ENCODE data around the gene MPP3. TPM values are rescaled to one million over a fixed set of nuclear protein-coding genes. Genes with fewer than 3 reads are reported as not detected.

The MPP3 gene
- total RNA-seq, 1 experiment from 2014 or later, result 19.5 TPM

- H4K20me1 ChIP-seq (ENCODE audit: insufficient read depth), result no peaks in the 10 kb centered on the region
- H3K4me2 ChIP-seq (ENCODE audit: low read length), result peak overlapping the region; percentile 84
- intact Hi-C loops (cut with micrococcal nuclease), result loop anchor here (2.0 kb wide), 1 partner anchor 53 kb away; the partner anchor contains the start of gene MPP3
- H3K9me3 ChIP-seq (ENCODE audit: control insufficient read depth in 1 of 2, insufficient read depth in 1 of 2, low read depth in 1 of 2, low read length in 2 of 2), result no peaks in the 10 kb centered on the region
- peak; percentile 34 for DNase-seq (ENCODE audit: low read depth, low spot score)
- no peaks in the 10 kb centered on the region for H3K27me3 ChIP-seq (ENCODE audit: insufficient read depth, low read length)
- BruUV-seq (replicated peaks), result TSS peak; percentile 81
- no peaks in the 10 kb centered on the region for H3K9me2 ChIP-seq (ENCODE audit: insufficient read depth)
- peak overlapping the region; percentile 97 for H3K9ac ChIP-seq (ENCODE audit: low read length)
- ChIA-PET RAD21 (ENCODE audit: low non-redundant PET in 1 of 2, low total read pairs in 2 of 2, uncharacterized antibody in 2 of 2, unreplicated experiment in 2 of 2) (no interaction called here), POLR2A (interaction anchor here (1.5 kb wide), 1 partner anchor 79 kb away, joined by 3 read pairs; no protein-coding TSS in a partner anchor), CTCF (interaction anchor here (1.6 to 2.4 kb wide), 2 partner anchors 13 to 67 kb away, joined by 6 to 12 read pairs; no protein-coding TSS in a partner anchor)
- peak; percentile 3; the same call in 1 of the 2 replicates for TF ChIP-seq SP1 (IDR thresholded peaks at IDR 0.05; ENCODE audit: low read depth)
- TF ChIP-seq YY1 (IDR thresholded peaks at IDR 0.05; ENCODE audit: extremely low read depth, insufficient replicate concordance, low read depth, low read length), result no peak
- TF ChIP-seq MAX (IDR thresholded peaks at IDR 0.05), result peak; percentile 33; the same call in 1 of the 2 replicates
- TF ChIP-seq SIN3A (IDR thresholded peaks at IDR 0.05; ENCODE audit: low read depth), result peak; percentile 59; the same call in 1 of the 2 replicates
- no peak for TF ChIP-seq EZH2phosphoT487 (IDR thresholded peaks at IDR 0.05; ENCODE audit: borderline replicate concordance)
- no peak for TF ChIP-seq EGR1 (IDR thresholded peaks at IDR 0.05; ENCODE audit: low read depth)
- peak; percentile 78 for TF ChIP-seq TCF7L2 (IDR thresholded peaks at IDR 0.05; ENCODE audit: borderline replicate concordance, extremely low read depth, insufficient read depth, insufficient read length)
- peaks cover 30% of the 10 kb centered on the region for H3K79me2 ChIP-seq (ENCODE audit: insufficient read depth, low read length)
- H3K27ac ChIP-seq (ENCODE audit: low read depth, low read length), result peak overlapping the region; percentile 87
- peak overlapping the region; percentile 78 to 81 for H3K4me3 ChIP-seq (replicated peaks in 1 of 2; ENCODE audit: low read depth in 1 of 2, low read length in 2 of 2)
- peaks cover 3 to 12% of the 10 kb centered on the region in 2 experiments; a peak in 3 of 4 replicates for H3K36me3 ChIP-seq (ENCODE audit: control insufficient read depth in 1 of 2, insufficient read depth in 2 of 2, low read length in 2 of 2)
- ATAC-seq, result peak; percentile 57
- peaks cover 7 to 13% of the 10 kb centered on the region in 2 experiments; a peak in 3 of 4 replicates for H3K4me1 ChIP-seq (ENCODE audit: control insufficient read depth in 1 of 2, insufficient read depth in 2 of 2, low read length in 2 of 2)
- peak overlapping the region; percentile 71 for H2AFZ ChIP-seq (ENCODE audit: low read depth, low read length, poor library complexity, severe bottlenecking)
Observed at GRCh38 chr17:43779145-43780125, 53.5 kb downstream of the MPP3 start.
